ENCODE measurements around the gene GRIA2. TPM values are rescaled to one million over a fixed set of nuclear protein-coding genes. Genes with fewer than 3 reads are reported as not detected.

The GRIA2 gene
- total RNA-seq, 4 donors from 2014 or later: 0.76 TPM; not detected in 3

DNA sequence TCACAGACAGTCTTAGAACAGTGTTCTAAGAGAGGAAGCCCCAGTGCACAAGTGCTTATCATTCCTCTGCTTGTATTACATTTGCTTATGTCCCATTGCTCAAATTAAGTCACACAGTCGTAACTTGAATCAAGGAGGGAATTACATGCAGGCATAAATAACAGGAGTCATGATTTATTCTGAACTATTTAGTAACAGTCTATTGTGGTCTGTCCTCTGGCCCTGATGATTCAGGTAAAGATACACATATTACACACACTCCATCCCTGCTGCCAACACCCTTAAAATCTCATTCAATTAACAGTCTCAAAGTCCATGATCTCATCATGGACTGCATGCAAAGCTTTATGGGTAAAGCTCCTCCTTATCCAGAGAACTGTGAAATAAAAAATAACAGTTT is 60.1 kb downstream of the GRIA2 start:
- H3K4me3 ChIP-seq: no peak overlapping the region
- H3K4me1 ChIP-seq: no peaks in the 10 kb centered on the region
- TF ChIP-seq, protein P1, sequence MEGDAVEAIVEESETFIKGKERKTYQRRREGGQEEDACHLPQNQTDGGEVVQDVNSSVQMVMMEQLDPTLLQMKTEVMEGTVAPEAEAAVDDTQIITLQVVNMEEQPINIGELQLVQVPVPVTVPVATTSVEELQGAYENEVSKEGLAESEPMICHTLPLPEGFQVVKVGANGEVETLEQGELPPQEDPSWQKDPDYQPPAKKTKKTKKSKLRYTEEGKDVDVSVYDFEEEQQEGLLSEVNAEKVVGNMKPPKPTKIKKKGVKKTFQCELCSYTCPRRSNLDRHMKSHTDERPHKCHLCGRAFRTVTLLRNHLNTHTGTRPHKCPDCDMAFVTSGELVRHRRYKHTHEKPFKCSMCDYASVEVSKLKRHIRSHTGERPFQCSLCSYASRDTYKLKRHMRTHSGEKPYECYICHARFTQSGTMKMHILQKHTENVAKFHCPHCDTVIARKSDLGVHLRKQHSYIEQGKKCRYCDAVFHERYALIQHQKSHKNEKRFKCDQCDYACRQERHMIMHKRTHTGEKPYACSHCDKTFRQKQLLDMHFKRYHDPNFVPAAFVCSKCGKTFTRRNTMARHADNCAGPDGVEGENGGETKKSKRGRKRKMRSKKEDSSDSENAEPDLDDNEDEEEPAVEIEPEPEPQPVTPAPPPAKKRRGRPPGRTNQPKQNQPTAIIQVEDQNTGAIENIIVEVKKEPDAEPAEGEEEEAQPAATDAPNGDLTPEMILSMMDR (IDR thresholded peaks at IDR 0.05): no peak
- no peak for TF ChIP-seq POLR2A (IDR thresholded peaks at IDR 0.05)
- H3K27me3 ChIP-seq: no peaks in the 10 kb centered on the region
- no peaks in the 10 kb centered on the region for H3K9me3 ChIP-seq
- DNase-seq: no peak
- 22 to 53% methylated on average over 1 of the region's 1 CpG for WGBS, 2 donors
- no peak overlapping the region for H3K27ac ChIP-seq
- intact Hi-C loops (cut with DNase I): no loop called here
- no peaks in the 10 kb centered on the region for H3K36me3 ChIP-seq

DNA sequence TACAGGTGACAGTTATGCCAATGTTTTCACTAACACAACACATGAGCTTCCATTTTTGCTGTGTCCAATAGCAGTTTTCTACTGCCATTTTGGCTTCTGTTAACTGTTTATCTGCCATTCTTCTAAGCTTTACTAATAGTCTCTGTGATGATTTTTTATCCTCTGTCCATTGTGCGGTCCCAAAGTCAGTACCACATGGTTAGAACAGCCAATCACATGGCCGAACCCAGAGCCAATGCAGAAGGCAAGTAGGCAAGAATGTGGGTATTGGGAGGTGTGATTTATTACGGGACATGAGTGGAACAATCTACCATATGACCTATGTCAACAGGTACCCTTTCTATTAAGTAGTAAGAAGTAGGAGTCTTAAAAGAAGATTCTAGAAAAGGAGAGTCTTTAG is 61.5 kb downstream of the GRIA2 start:
- TF ChIP-seq, protein P1 (IDR thresholded peaks at IDR 0.05): no peak
- TF ChIP-seq POLR2A (IDR thresholded peaks at IDR 0.05): no peak
- Histone ChIP-seq H3K27me3 (no peaks in the 10 kb centered on the region), H3K36me3 (no peaks in the 10 kb centered on the region), H3K9me3 (no peaks in the 10 kb centered on the region), H3K27ac (no peak overlapping the region), H3K4me3 (no peak overlapping the region), H3K4me1 (no peaks in the 10 kb centered on the region)
- 55 to 66% methylated on average over 3 of the region's 3 CpGs for WGBS, 2 donors
- intact Hi-C loops (cut with DNase I): no loop called here
- no peak for DNase-seq

DNA sequence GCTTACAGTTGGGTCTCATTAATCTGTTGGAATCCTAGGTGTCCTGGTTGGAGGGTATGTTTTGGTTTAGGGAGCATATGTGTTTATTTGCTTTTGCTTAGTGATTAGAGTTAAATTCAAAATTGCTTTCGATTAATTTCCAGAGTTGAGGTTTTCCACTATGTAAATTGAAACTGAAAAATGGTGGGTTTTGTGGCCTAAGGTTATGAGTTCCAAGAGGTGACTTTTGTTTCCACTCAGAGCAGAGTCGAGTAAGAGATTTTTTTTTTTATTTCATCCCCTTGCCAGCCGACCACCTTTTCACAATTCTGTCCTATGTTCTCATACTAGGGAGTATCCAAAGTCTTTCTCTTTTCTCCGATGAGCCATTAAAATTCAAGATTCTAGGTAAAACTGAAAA is 66.9 kb downstream of the GRIA2 start:
- Histone ChIP-seq H3K27me3 (no peaks in the 10 kb centered on the region), H3K36me3 (no peaks in the 10 kb centered on the region), H3K4me1 (no peaks in the 10 kb centered on the region), H3K27ac (no peak overlapping the region), H3K4me3 (no peak overlapping the region), H3K9me3 (no peaks in the 10 kb centered on the region)
- 39 to 60% methylated on average over 4 of the region's 4 CpGs for WGBS, 2 donors
- intact Hi-C loops (cut with DNase I): no loop called here
- no peak for TF ChIP-seq POLR2A (IDR thresholded peaks at IDR 0.05)
- TF ChIP-seq, protein P1 (IDR thresholded peaks at IDR 0.05): no peak
- DNase-seq: no peak

DNA sequence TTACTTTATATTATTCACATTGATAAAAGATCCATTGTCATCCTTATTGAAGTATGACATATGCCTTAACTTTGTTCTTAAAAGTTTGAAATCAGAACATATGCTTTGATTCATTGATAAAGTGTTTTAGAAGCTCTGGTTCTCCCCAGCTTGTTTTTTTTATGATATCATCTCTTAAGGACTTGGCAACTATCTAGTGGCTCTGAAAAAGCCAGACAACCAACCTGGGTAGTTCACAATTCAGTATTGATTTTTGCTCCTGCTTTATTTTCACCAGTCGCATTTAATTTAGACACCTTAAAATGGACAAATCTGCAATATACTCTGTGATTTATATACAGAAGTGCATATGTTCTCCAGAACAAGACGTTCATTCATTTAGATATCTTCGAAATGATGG is 70.1 kb downstream of the GRIA2 start:
- no peaks in the 10 kb centered on the region for H3K9me3 ChIP-seq
- DNase-seq: no peak
- WGBS, 2 donors: 73 to 74% methylated on average over 3 of the region's 3 CpGs
- no peaks in the 10 kb centered on the region for H3K36me3 ChIP-seq
- H3K4me3 ChIP-seq: no peak overlapping the region
- H3K4me1 ChIP-seq: no peaks in the 10 kb centered on the region
- H3K27ac ChIP-seq: no peak overlapping the region
- H3K27me3 ChIP-seq: no peaks in the 10 kb centered on the region
- TF ChIP-seq, protein P1 (IDR thresholded peaks at IDR 0.05): no peak
- no peak for TF ChIP-seq POLR2A (IDR thresholded peaks at IDR 0.05)
- intact Hi-C loops (cut with DNase I): no loop called here

DNA sequence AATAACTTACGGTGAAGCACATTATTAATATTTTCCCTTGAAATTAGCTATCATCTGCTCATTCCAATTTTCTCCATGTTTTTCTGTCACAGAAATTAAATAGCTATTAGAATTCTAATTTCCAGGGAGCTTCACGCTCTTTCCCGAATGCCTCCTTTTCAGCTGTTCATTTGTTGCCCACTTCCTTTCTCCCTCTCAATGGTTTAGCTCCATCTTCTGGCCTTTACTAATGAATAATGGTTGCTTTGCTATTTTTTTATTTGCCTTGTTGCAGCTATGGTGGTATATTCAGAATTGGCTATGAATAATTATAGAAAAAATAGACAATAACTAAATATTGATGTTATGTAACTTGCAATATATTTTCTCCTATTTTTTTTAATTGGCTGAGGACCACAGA is 70.5 kb downstream of the GRIA2 start:
- Histone ChIP-seq H3K36me3 (no peaks in the 10 kb centered on the region), H3K4me3 (no peak overlapping the region), H3K4me1 (no peaks in the 10 kb centered on the region), H3K9me3 (no peaks in the 10 kb centered on the region), H3K27me3 (no peaks in the 10 kb centered on the region), H3K27ac (no peak overlapping the region)
- DNase-seq: no peak
- TF ChIP-seq, protein P1 (IDR thresholded peaks at IDR 0.05): no peak
- TF ChIP-seq POLR2A (IDR thresholded peaks at IDR 0.05): no peak
- intact Hi-C loops (cut with DNase I): no loop called here
- WGBS, 2 donors: 78 to 84% methylated on average over 3 of the region's 3 CpGs

Data from esophagus squamous epithelium (tissue), 5 donors.